ENCODE measurements around the gene RELL2.

RELL2 gene

GRCh38 chr5:141618804-141619554 lies 17.8 kb upstream of the RELL2 start, which contains the start of gene DIAPH1:
TSS of gene DIAPH1 (minus strand) at chr5:141619000. CDS start at chr5:141618914, 86 bp downstream.
- H3K27me3 ChIP-seq (ENCODE audit: insufficient read depth, low read length) = no peaks in the 10 kb centered on the region
- peak within 1 kb of the TSS; percentile 89 for H3K4me3 ChIP-seq (ENCODE audit: low read depth, low read length)
- peaks cover 18% of the 10 kb centered on the region for H3K4me1 ChIP-seq (ENCODE audit: control insufficient read depth, insufficient read depth, low read length, unreplicated experiment)
- peaks cover 39% of the 10 kb centered on the region for H3K79me2 ChIP-seq (ENCODE audit: control insufficient read depth, insufficient read depth, low read length, unreplicated experiment)
- H2AFZ ChIP-seq (ENCODE audit: low read length, unreplicated experiment) = peak within 1 kb of the TSS; percentile 92
- H3K27ac ChIP-seq (ENCODE audit: low read depth, low read length) = peak within 1 kb of the TSS; percentile 57
- H3K36me3 ChIP-seq (ENCODE audit: insufficient read depth, low read length) = peaks cover 20% of the 10 kb centered on the region

- no peak overlapping the region for H3K4me3 ChIP-seq (ENCODE audit: low read depth, low read length)
- no peak overlapping the region for H2AFZ ChIP-seq (ENCODE audit: low read length, unreplicated experiment)
- peaks cover 25% of the 10 kb centered on the region for H3K36me3 ChIP-seq (ENCODE audit: insufficient read depth, low read length)
- no peaks in the 10 kb centered on the region for H3K4me1 ChIP-seq (ENCODE audit: control insufficient read depth, insufficient read depth, low read length, unreplicated experiment)
- no peak overlapping the region for H3K27ac ChIP-seq (ENCODE audit: low read depth, low read length)
- H3K79me2 ChIP-seq (ENCODE audit: control insufficient read depth, insufficient read depth, low read length, unreplicated experiment) = peaks cover 4% of the 10 kb centered on the region
- no peaks in the 10 kb centered on the region for H3K27me3 ChIP-seq (ENCODE audit: insufficient read depth, low read length)
These were observed 13.6 kb upstream of the RELL2 start for GRCh38 chr5:141623186-141623585.

- Histone ChIP-seq H3K27me3 (ENCODE audit: insufficient read depth, low read length) (no peaks in the 10 kb centered on the region), H3K36me3 (ENCODE audit: insufficient read depth, low read length) (peaks cover 27% of the 10 kb centered on the region), H3K79me2 (ENCODE audit: control insufficient read depth, insufficient read depth, low read length, unreplicated experiment) (no peaks in the 10 kb centered on the region), H3K27ac (ENCODE audit: low read depth, low read length) (no peak overlapping the region), H3K4me3 (ENCODE audit: low read depth, low read length) (no peak overlapping the region), H2AFZ (ENCODE audit: low read length, unreplicated experiment) (no peak overlapping the region), H3K4me1 (ENCODE audit: control insufficient read depth, insufficient read depth, low read length, unreplicated experiment) (no peaks in the 10 kb centered on the region)
These were observed 13.2 kb upstream of the RELL2 start for GRCh38 chr5:141623611-141624010.

- Histone ChIP-seq H3K27ac (ENCODE audit: low read depth, low read length) (no peak overlapping the region), H3K79me2 (ENCODE audit: control insufficient read depth, insufficient read depth, low read length, unreplicated experiment) (peaks cover 24% of the 10 kb centered on the region), H3K36me3 (ENCODE audit: insufficient read depth, low read length) (peaks cover 38% of the 10 kb centered on the region), H2AFZ (ENCODE audit: low read length, unreplicated experiment) (no peak overlapping the region), H3K27me3 (ENCODE audit: insufficient read depth, low read length) (no peaks in the 10 kb centered on the region), H3K4me1 (ENCODE audit: control insufficient read depth, insufficient read depth, low read length, unreplicated experiment) (no peaks in the 10 kb centered on the region), H3K4me3 (ENCODE audit: low read depth, low read length) (no peak overlapping the region)
These were observed 8.5 kb upstream of the RELL2 start for GRCh38 chr5:141628175-141628788.

GRCh38 chr5:141630570-141631140 lies 6.1 kb upstream of the RELL2 start:
- peaks cover 25% of the 10 kb centered on the region for H3K36me3 ChIP-seq (ENCODE audit: insufficient read depth, low read length)
- H2AFZ ChIP-seq (ENCODE audit: low read length, unreplicated experiment) = no peak overlapping the region
- no peak overlapping the region for H3K4me3 ChIP-seq (ENCODE audit: low read depth, low read length)
- no peak overlapping the region for H3K27ac ChIP-seq (ENCODE audit: low read depth, low read length)
- no peaks in the 10 kb centered on the region for H3K27me3 ChIP-seq (ENCODE audit: insufficient read depth, low read length)
- peaks cover 45% of the 10 kb centered on the region for H3K79me2 ChIP-seq (ENCODE audit: control insufficient read depth, insufficient read depth, low read length, unreplicated experiment)
- H3K4me1 ChIP-seq (ENCODE audit: control insufficient read depth, insufficient read depth, low read length, unreplicated experiment) = peaks cover 14% of the 10 kb centered on the region

- Histone ChIP-seq H3K27ac (ENCODE audit: low read depth, low read length) (no peak overlapping the region), H3K4me3 (ENCODE audit: low read depth, low read length) (no peak overlapping the region), H3K27me3 (ENCODE audit: insufficient read depth, low read length) (no peaks in the 10 kb centered on the region), H2AFZ (ENCODE audit: low read length, unreplicated experiment) (no peak overlapping the region), H3K4me1 (ENCODE audit: control insufficient read depth, insufficient read depth, low read length, unreplicated experiment) (peaks cover 17% of the 10 kb centered on the region), H3K36me3 (ENCODE audit: insufficient read depth, low read length) (peaks cover 24% of the 10 kb centered on the region), H3K79me2 (ENCODE audit: control insufficient read depth, insufficient read depth, low read length, unreplicated experiment) (peaks cover 54% of the 10 kb centered on the region)
These were observed 4.1 kb upstream of the RELL2 start for GRCh38 chr5:141632650-141633049.

GRCh38 chr5:141633871-141634561 lies 2.8 kb upstream of the RELL2 start:
- H3K79me2 ChIP-seq (ENCODE audit: control insufficient read depth, insufficient read depth, low read length, unreplicated experiment) = peaks cover 54% of the 10 kb centered on the region
- peaks cover 21% of the 10 kb centered on the region for H3K4me1 ChIP-seq (ENCODE audit: control insufficient read depth, insufficient read depth, low read length, unreplicated experiment)
- H3K36me3 ChIP-seq (ENCODE audit: insufficient read depth, low read length) = peaks cover 16% of the 10 kb centered on the region
- H2AFZ ChIP-seq (ENCODE audit: low read length, unreplicated experiment) = no peak overlapping the region
- H3K27ac ChIP-seq (ENCODE audit: low read depth, low read length) = no peak overlapping the region
- no peaks in the 10 kb centered on the region for H3K27me3 ChIP-seq (ENCODE audit: insufficient read depth, low read length)
- no peak overlapping the region; the same call in 1 of the 2 replicates for H3K4me3 ChIP-seq (ENCODE audit: low read depth, low read length)

GRCh38 chr5:141634720-141635119 lies 2.1 kb upstream of the RELL2 start:
- H3K79me2 ChIP-seq (ENCODE audit: control insufficient read depth, insufficient read depth, low read length, unreplicated experiment) = peaks cover 54% of the 10 kb centered on the region

GRCh38 chr5:141635646-141636045 lies 1.2 kb upstream of the RELL2 start:
- Histone ChIP-seq H3K4me1 (ENCODE audit: control insufficient read depth, insufficient read depth, low read length, unreplicated experiment) (peaks cover 21% of the 10 kb centered on the region), H3K79me2 (ENCODE audit: control insufficient read depth, insufficient read depth, low read length, unreplicated experiment) (peaks cover 53% of the 10 kb centered on the region), H3K36me3 (ENCODE audit: insufficient read depth, low read length) (peaks cover 9% of the 10 kb centered on the region), H2AFZ (ENCODE audit: low read length, unreplicated experiment) (no peak overlapping the region), H3K27me3 (ENCODE audit: insufficient read depth, low read length) (no peaks in the 10 kb centered on the region), H3K4me3 (ENCODE audit: low read depth, low read length) (peak overlapping the region; percentile 78), H3K27ac (ENCODE audit: low read depth, low read length) (no peak overlapping the region)

More at GRCh38 chr5:141634720-141635119, 2.1 kb upstream of the RELL2 start:
- H3K36me3 ChIP-seq (ENCODE audit: insufficient read depth, low read length) = peaks cover 10% of the 10 kb centered on the region
- no peak overlapping the region for H3K27ac ChIP-seq (ENCODE audit: low read depth, low read length)
- peaks cover 21% of the 10 kb centered on the region for H3K4me1 ChIP-seq (ENCODE audit: control insufficient read depth, insufficient read depth, low read length, unreplicated experiment)
- no peak overlapping the region for H2AFZ ChIP-seq (ENCODE audit: low read length, unreplicated experiment)
- no peaks in the 10 kb centered on the region for H3K27me3 ChIP-seq (ENCODE audit: insufficient read depth, low read length)
- H3K4me3 ChIP-seq (ENCODE audit: low read depth, low read length) = peak overlapping the region; percentile 78; the same call in 1 of the 2 replicates

GRCh38 chr5:141636106-141636412 lies 738 bp upstream of the RELL2 start:
- Histone ChIP-seq H2AFZ (ENCODE audit: low read length, unreplicated experiment) (no peak overlapping the region), H3K79me2 (ENCODE audit: control insufficient read depth, insufficient read depth, low read length, unreplicated experiment) (peaks cover 49% of the 10 kb centered on the region), H3K36me3 (ENCODE audit: insufficient read depth, low read length) (peaks cover 9% of the 10 kb centered on the region), H3K4me3 (ENCODE audit: low read depth, low read length) (peak overlapping the region; percentile 78), H3K4me1 (ENCODE audit: control insufficient read depth, insufficient read depth, low read length, unreplicated experiment) (peaks cover 21% of the 10 kb centered on the region), H3K27ac (ENCODE audit: low read depth, low read length) (no peak overlapping the region), H3K27me3 (ENCODE audit: insufficient read depth, low read length) (no peaks in the 10 kb centered on the region)

All from ACC112 (cell line).